Neural progenitor cell (in vitro differentiated cells): ENCODE results near the gene PRUNE2. TPM values are rescaled to one million over a fixed set of nuclear protein-coding genes. Genes with fewer than 3 reads are reported as not detected.

Experiments
- DNase-seq: peaks from one replicate; pipeline ENCODE4 v3.0.0-alpha.2; 2016; ENCODE audit warnings: low spot score
- H2AFZ ChIP-seq: fragments of 200-600 bp; sonication (generic); replicated peaks from 2 replicates; pipeline ENCODE4 v1.6.1; 2016; ENCODE audit warnings: antibody characterized with exemption
- H3F3A ChIP-seq: fragments of 200-600 bp; sonication (generic); 2 replicates; pipeline ENCODE4 v1.6.1; 2016; ENCODE audit warnings: antibody characterized with exemption, low read depth
- H3K27ac ChIP-seq: fragments of 200-600 bp; sonication (generic); 2 replicates; pipeline ENCODE4 v1.5.1; 2016; ENCODE audit warnings: mild to moderate bottlenecking
- H3K27me3 ChIP-seq: fragments of 200-600 bp; sonication (generic); 2 replicates; pipeline ENCODE4 v1.6.1; 2016; ENCODE audit warnings: mild to moderate bottlenecking, moderate library complexity
- H3K36me3 ChIP-seq: fragments of 200-600 bp; sonication (generic); 2 replicates; pipeline ENCODE4 v1.5.1; 2016
- H3K4me1 ChIP-seq: fragments of 200-600 bp; sonication (generic); 2 replicates; pipeline ENCODE4 v1.6.1; 2016; ENCODE audit warnings: mixed run types
- H3K4me2 ChIP-seq: fragments of 200-600 bp; sonication (generic); 2 replicates; pipeline ENCODE4 v1.6.1; 2016
- H3K4me3 ChIP-seq: fragments of 200-600 bp; sonication (generic); 2 replicates; pipeline ENCODE4 v1.5.1; 2016
- H3K79me2 ChIP-seq: fragments of 200-600 bp; sonication (generic); 2 replicates; pipeline ENCODE4 v1.6.1; 2016; ENCODE audit warnings: low read depth
- H3K9ac ChIP-seq: fragments of 200-600 bp; sonication (generic); 2 replicates; pipeline ENCODE4 v1.6.1; 2016
- H3K9me3 ChIP-seq: fragments of 200-600 bp; sonication (generic); 2 replicates; pipeline ENCODE4 v1.5.1; 2016; ENCODE audit warnings: low read depth
- H4K20me1 ChIP-seq: fragments of 200-600 bp; sonication (generic); 2 replicates; pipeline ENCODE4 v1.6.1; 2016; ENCODE audit warnings: low read depth
- H3K27ac Mint-ChIP-seq: 3 replicates; pipeline ENCODE4 v1.8.0; 2021; ENCODE audit warnings: mixed read lengths
- H3K27me3 Mint-ChIP-seq: 2 replicates; pipeline ENCODE4 v1.8.0; 2022; ENCODE audit warnings: low read depth, mild to moderate bottlenecking, inconsistent platforms, moderate library complexity, mixed read lengths; ENCODE audit not compliant: insufficient read depth
- H3K36me3 Mint-ChIP-seq: 3 replicates; pipeline ENCODE4 v1.8.0; 2021; ENCODE audit warnings: mixed read lengths
- H3K4me1 Mint-ChIP-seq: 3 replicates; pipeline ENCODE4 v1.8.0; 2021; ENCODE audit warnings: mixed read lengths
- H3K4me3 Mint-ChIP-seq: 3 replicates; pipeline ENCODE4 v1.8.0; 2021; ENCODE audit warnings: mild to moderate bottlenecking, moderate library complexity, mixed read lengths
- H3K9me3 Mint-ChIP-seq: 3 replicates; pipeline ENCODE4 v1.8.0; 2020; ENCODE audit warnings: mixed read lengths
- EZH2 ChIP-seq: fragments of 200-600 bp; sonication (generic); IDR thresholded peaks from 2 replicates; pipeline ENCODE4 v1.6.1; 2017; ENCODE audit warnings: antibody characterized with exemption, mild to moderate bottlenecking, moderate library complexity
- EZH2phosphoT487 ChIP-seq: fragments of 200-600 bp; sonication (generic); IDR thresholded peaks from 2 replicates; pipeline ENCODE4 v1.6.1; 2017; ENCODE audit warnings: antibody characterized with exemption
- total RNA-seq: library from RNA; depleted of rRNA; stranded (reverse); fragments of >200 nt; gene quantifications from 2 replicates; pipeline ENCODE4 v1.2.3, GENCODE V29; 2015; ENCODE audit warnings: low replicate concordance
- TF ChIP-seq, protein P1 (sequence below): fragments of 200-600 bp; sonication (generic); IDR thresholded peaks from 2 replicates; pipeline ENCODE4 v1.5.1; 2017; ENCODE audit warnings: antibody characterized with exemption, mild to moderate bottlenecking

Gene PRUNE2
- total RNA-seq, 1 donor from 2014 or later: 28.2 TPM

DNA sequence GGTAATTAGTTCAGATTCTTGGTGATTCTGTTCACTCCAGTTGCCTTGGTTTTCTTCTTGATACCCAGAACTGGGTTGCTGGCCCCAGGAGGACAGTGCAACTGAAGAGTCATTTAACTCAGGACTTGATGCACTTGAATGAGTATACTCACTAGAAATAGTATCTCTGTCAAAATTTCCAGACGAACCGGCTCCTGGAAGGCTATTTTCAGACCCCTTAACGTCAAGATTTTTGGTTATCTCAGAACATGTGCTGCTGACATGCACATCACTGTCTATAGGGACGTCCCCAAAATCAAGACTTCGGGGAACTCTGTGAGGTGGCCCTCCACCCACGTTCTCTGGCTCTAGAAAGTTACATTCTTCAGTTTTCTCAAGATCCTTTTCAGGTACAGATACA, 198.4 kb downstream of the PRUNE2 start:
- Histone ChIP-seq H3K36me3 (no peaks in the 10 kb centered on the region), H3K9me3 (no peaks in the 10 kb centered on the region), H3K79me2 (no peaks in the 10 kb centered on the region), H2AFZ (no peak overlapping the region), H3K27ac (no peak overlapping the region), H3K9ac (no peak overlapping the region), H3K4me1 (no peaks in the 10 kb centered on the region), H4K20me1 (no peaks in the 10 kb centered on the region), H3F3A (peaks cover 3% of the 10 kb centered on the region), H3K4me3 (no peak overlapping the region), H3K4me2 (no peak overlapping the region), H3K27me3 (no peaks in the 10 kb centered on the region)
- peaks cover 17% of the 10 kb centered on the region for H3K9me3 Mint-ChIP-seq
- no peak overlapping the region for H3K4me3 Mint-ChIP-seq
- H3K27me3 Mint-ChIP-seq: no peaks in the 10 kb centered on the region
- DNase-seq: no peak
- no peak for TF ChIP-seq EZH2phosphoT487
- TF ChIP-seq EZH2: no peak
- H3K4me1 Mint-ChIP-seq: peaks cover 15% of the 10 kb centered on the region
- H3K36me3 Mint-ChIP-seq: peaks cover 16% of the 10 kb centered on the region
- H3K27ac Mint-ChIP-seq: no peak overlapping the region

DNA sequence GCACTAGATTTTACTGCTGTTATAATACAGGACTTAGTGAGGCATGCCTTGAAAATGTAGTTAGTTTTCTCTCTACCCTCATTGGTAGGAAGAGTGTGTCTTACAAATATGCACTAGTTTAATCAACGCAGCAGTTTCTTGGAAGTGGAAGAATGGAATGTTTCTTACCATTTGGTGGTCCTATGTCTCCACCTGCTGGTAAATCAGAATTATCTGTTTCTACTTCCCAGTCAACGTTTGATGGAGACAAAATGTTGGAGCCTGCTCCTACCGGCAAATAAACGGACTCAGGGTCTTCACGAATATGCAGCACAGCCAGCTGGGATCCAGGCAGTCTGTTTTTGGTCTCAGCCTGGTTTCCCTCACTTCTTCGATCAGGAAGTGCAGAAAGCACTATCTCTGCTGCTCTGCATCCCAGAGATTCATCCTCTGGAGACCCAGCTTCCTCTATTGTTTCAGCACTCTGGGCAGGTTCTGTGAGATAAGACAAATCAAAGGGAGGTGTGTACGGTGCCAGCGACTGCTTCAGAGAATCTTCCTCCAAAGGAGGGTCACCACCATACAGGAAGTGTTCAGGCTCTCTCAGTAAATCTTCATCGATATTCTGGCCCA, 201.2 kb downstream of the PRUNE2 start:
- Histone ChIP-seq H3K36me3 (no peaks in the 10 kb centered on the region), H4K20me1 (no peaks in the 10 kb centered on the region), H3K4me2 (no peak overlapping the region), H3K27me3 (no peaks in the 10 kb centered on the region), H3K4me1 (peaks cover 17% of the 10 kb centered on the region), H2AFZ (peak overlapping the region; percentile 83), H3K9ac (no peak overlapping the region), H3F3A (peaks cover 26% of the 10 kb centered on the region), H3K27ac (no peak overlapping the region), H3K4me3 (no peak overlapping the region), H3K9me3 (no peaks in the 10 kb centered on the region), H3K79me2 (no peaks in the 10 kb centered on the region)
- H3K9me3 Mint-ChIP-seq: peaks cover 13% of the 10 kb centered on the region
- peak; percentile 87 for DNase-seq
- H3K4me1 Mint-ChIP-seq: peaks cover 38% of the 10 kb centered on the region
- H3K4me3 Mint-ChIP-seq: no peak overlapping the region
- peak overlapping the region; percentile 50 for H3K27ac Mint-ChIP-seq
- peaks cover 9% of the 10 kb centered on the region for H3K36me3 Mint-ChIP-seq
- TF ChIP-seq EZH2phosphoT487: no peak
- TF ChIP-seq EZH2: no peak
- TF ChIP-seq, protein P1, sequence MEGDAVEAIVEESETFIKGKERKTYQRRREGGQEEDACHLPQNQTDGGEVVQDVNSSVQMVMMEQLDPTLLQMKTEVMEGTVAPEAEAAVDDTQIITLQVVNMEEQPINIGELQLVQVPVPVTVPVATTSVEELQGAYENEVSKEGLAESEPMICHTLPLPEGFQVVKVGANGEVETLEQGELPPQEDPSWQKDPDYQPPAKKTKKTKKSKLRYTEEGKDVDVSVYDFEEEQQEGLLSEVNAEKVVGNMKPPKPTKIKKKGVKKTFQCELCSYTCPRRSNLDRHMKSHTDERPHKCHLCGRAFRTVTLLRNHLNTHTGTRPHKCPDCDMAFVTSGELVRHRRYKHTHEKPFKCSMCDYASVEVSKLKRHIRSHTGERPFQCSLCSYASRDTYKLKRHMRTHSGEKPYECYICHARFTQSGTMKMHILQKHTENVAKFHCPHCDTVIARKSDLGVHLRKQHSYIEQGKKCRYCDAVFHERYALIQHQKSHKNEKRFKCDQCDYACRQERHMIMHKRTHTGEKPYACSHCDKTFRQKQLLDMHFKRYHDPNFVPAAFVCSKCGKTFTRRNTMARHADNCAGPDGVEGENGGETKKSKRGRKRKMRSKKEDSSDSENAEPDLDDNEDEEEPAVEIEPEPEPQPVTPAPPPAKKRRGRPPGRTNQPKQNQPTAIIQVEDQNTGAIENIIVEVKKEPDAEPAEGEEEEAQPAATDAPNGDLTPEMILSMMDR: peak; percentile 83
- peaks cover 2% of the 10 kb centered on the region for H3K27me3 Mint-ChIP-seq

DNA sequence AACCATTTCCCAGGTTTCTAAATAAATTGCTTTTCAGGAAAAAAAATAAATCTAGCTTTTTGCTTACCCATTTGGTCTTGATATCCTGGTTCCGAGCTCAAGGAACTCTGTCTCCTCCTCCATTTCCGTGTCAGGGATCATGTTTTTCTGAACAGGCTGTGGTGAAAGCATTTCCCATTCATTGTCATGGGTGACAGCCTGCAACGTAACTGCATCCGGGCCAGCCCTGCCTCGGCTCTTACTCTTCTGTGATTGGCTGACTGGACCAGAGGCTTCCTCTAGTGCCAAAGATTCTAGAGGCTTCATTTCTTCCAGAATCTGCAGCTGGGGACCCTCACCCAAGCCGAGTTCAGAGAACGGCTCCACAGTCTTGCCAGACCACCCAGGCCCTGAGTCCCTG, 202.6 kb downstream of the PRUNE2 start:
- H3K4me1 Mint-ChIP-seq: peaks cover 50% of the 10 kb centered on the region
- no peaks in the 10 kb centered on the region for H3K27me3 ChIP-seq

More for the DNA sequence above, 202.6 kb downstream of the PRUNE2 start:
- Histone ChIP-seq H3K36me3 (no peaks in the 10 kb centered on the region), H4K20me1 (no peaks in the 10 kb centered on the region), H3K4me3 (no peak overlapping the region), H3K79me2 (no peaks in the 10 kb centered on the region), H3K9ac (no peak overlapping the region), H3K9me3 (no peaks in the 10 kb centered on the region), H3K27ac (no peak overlapping the region), H3K4me1 (peaks cover 25% of the 10 kb centered on the region), H3F3A (peaks cover 26% of the 10 kb centered on the region), H2AFZ (no peak overlapping the region), H3K4me2 (no peak overlapping the region)
- Mint-ChIP-seq H3K9me3 (peaks cover 5% of the 10 kb centered on the region), H3K36me3 (peaks cover 2% of the 10 kb centered on the region), H3K27me3 (peaks cover 4% of the 10 kb centered on the region), H3K27ac (peak overlapping the region; percentile 72), H3K4me3 (no peak overlapping the region)
- TF ChIP-seq EZH2 (no peak), EZH2phosphoT487 (no peak)
- TF ChIP-seq, protein P1: no peak
- no peak for DNase-seq
